Heart left ventricle (tissue), 16 donors: ENCODE data around the gene MAML2. TPM values are rescaled to one million over a fixed set of nuclear protein-coding genes. Genes with fewer than 3 reads are reported as not detected.
A peak's percentile ranks its signal among the peaks of the same experiment; 100 is the strongest.

Source experiments
- ATAC-seq, 4 donors: fragments of 200-7000 bp; cut with Tn5 transposase; one replicate each; pipeline ENCODE4 v1.9.1; 2020 to 2022; ENCODE audit warnings: moderate library complexity in 4 of 4, mild to moderate bottlenecking in 3 of 4, moderate number of reproducible peaks in 1 of 4
- DNase-seq, 5 donors: peaks; one replicate each; pipeline ENCODE4 v3.0.0-alpha.2; 2020
- H3K27ac ChIP-seq, 12 donors: fragments of 200-600 bp; sonication (generic) in 4 of 12; one replicate each; pipeline versions ENCODE4 v1.5.0 to v1.8.0; 2016 to 2022; ENCODE audit warnings: mild to moderate bottlenecking in 2 of 12
- H3K27me3 ChIP-seq, 9 donors: fragments of 200-600 bp; sonication (generic) in 2 of 9; one replicate each; pipeline versions ENCODE4 v1.5.1 to v1.8.0; 2016 to 2022; ENCODE audit warnings: mild to moderate bottlenecking in 3 of 9
- H3K36me3 ChIP-seq, 9 donors: fragments of 200-600 bp; sonication (generic) in 2 of 9; one replicate each; pipeline versions ENCODE4 v1.5.0 to v1.8.0; 2018 to 2022; ENCODE audit warnings: mild to moderate bottlenecking in 2 of 9
- H3K4me1 ChIP-seq, 12 donors: fragments of 200-600 bp; sonication (generic) in 4 of 12; one replicate each; pipeline versions ENCODE4 v1.5.0 to v1.8.0; 2016 to 2022; ENCODE audit warnings: mild to moderate bottlenecking in 3 of 12
- H3K4me3 ChIP-seq, 12 donors: fragments of 200-600 bp; sonication (generic) in 4 of 12; one replicate each; pipeline versions ENCODE4 v1.5.0 to v1.8.0; 2017 to 2022; ENCODE audit warnings: mild to moderate bottlenecking in 9 of 12, moderate library complexity in 4 of 12
- H3K9me3 ChIP-seq, 12 donors: fragments of 200-600 bp; sonication (generic) in 4 of 12; one replicate each; pipeline versions ENCODE4 v1.5.0 to v1.8.0; 2016 to 2022; ENCODE audit warnings: mild to moderate bottlenecking in 1 of 12
- CTCF ChIP-seq, 12 donors: fragments of 200-600 bp; sonication (generic) in 4 of 12; IDR thresholded peaks; one replicate each; pipeline versions ENCODE4 v1.5.0 to v1.8.0; 2018 to 2022; ENCODE audit warnings: antibody characterized with exemption in 12 of 12, mild to moderate bottlenecking in 5 of 12
- POLR2A ChIP-seq, 2 donors: fragments of 450-650 bp; IDR thresholded peaks; one replicate each; pipeline ENCODE4 v1.6.1; 2017; ENCODE audit warnings: antibody characterized with exemption in 2 of 2, mild to moderate bottlenecking in 2 of 2, moderate library complexity in 2 of 2
- WGBS, 4 donors: extraction: QIAGEN DNeasy Blood & Tissue Kit in 2 of 4; methylation state at CpG; one replicate each; pipeline versions ENCODE4 v1.1.5 to v1.1.7; 2013 to 2018; 5-methylcytosine and 5-hydroxymethylcytosine counted together
- intact Hi-C, 10 donors: fragments of 100-400 bp; cut with DNase I; formaldehyde crosslinking; loops; one replicate each; pipeline versions ENCODE4 v1.11.1 to v1.14.2; 2022
- polyA plus RNA-seq, 2 donors: library from polyadenylated mRNA; stranded (reverse); fragments of 200-250 nt; gene quantifications; one replicate each; pipeline ENCODE4 v1.2.3, GENCODE V29; 2013
- total RNA-seq, 9 donors: library from RNA; depleted of rRNA in 2 of 9; stranded (reverse); fragments of >200 nt in 2 of 9; fragmentation: NEBNext Ultra II Directional in 3 of 9; extraction: Animal tissue kit (Norgen Biotek cat#: 25700) in 3 of 9; gene quantifications; one replicate each; pipeline versions ENCODE4 v1.1.0 to v1.2.4, GENCODE V29; 2016 to 2023
- donor health status: ischemic (EF 13 %, LVEDD 7.1; RV severe dilation, severe dysfunction).
- donor health status: healthy with polysubstance abuse.
- donor health status: DM: no; HTN: yes; CAD: no.
- donor health status: DM: no; HTN: no; CAD: no.
- donor health status: ischemic (EF 25% LVEDD 6.9; RV normal size, moderate dysfunction).
- donor health status: ischemic (EF 25% LVEDD 5.7; RV mildly dilated, moderate dysfunction).
- donor health status: healthy.
- donor health status: DM: yes; HTN: yes; CAD: no.
- donor health status: ischemic (EF 35%, LVEDD 5.7; RV mildly dilated, moderate dysfunction).
- donor health status: nonischemic (EF 11% LVEDD 7.7; RV severe dilation, severe dysfunction).
- donor health status: DM: yes; HTN: yes; CAD: no.
- donor health status: PGD.
- donor health status: ischemic (EF 29% LVEDD 5.4; RV normal size, mild dysfunction).
- donor health status: nonischemic (EF 23%, LVEDD 6.1; RV moderate dilation, normal function).

The MAML2 gene
- total and polyA plus RNA-seq, 11 donors = 1.3 to 10.8 (median 4.8) TPM

DNA sequence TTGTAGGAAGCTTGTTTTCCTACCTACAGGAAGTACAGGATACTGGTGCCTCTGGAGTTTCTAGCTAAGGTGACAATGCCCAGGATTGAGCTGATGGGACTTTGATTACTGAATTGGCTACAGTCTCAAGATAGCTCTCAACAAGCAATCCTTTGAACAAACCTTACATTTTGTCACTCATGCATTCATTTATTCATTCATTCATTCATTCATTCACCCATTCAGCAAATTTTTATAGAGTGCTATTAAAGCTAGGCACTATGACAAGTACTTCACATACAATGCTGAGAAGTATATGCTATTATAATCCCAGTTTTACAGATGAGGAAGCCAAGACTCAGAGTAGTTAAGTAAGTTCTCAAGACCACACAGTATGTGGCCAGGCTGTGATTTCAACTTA lies 316.0 kb downstream of the MAML2 start:
- Histone ChIP-seq H3K4me3 (no peak overlapping the region), H3K27ac (no peak overlapping the region), H3K9me3 (no peaks in the 10 kb centered on the region), H3K4me1 (no peaks in the 10 kb centered on the region), H3K36me3 (no peaks in the 10 kb centered on the region), H3K27me3 (no peaks in the 10 kb centered on the region)
- no peak for DNase-seq
- intact Hi-C loops = no loop called here
- ATAC-seq = no peak
- TF ChIP-seq CTCF (IDR thresholded peaks at IDR 0.05) (no peak), POLR2A (IDR thresholded peaks at IDR 0.05) (no peak)

DNA sequence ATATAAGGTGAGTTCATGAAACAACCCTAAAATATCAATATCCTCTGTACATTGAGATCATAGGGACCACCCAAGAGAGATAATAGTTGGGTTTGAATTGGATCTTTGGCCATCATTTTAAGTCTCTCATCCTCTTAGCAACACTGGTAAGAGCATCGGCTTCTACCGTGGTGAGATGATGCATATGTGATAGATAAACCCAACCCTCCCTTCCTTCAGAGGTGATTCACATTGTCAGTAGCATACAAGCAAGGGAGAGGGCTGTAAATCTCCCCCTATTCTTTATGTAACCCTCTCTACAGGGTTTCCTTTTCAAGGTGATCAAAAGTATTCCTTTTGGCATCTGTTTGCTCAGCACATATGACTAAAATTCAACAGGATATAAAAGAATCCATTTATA lies 316.7 kb downstream of the MAML2 start:
- 74 to 88% (median 80%) methylated on average over 2 of the region's 2 CpGs for WGBS, 4 donors
- no peak for ATAC-seq
- no peaks in the 10 kb centered on the region for H3K4me1 ChIP-seq
- H3K4me3 ChIP-seq = no peak overlapping the region
- H3K27me3 ChIP-seq = no peaks in the 10 kb centered on the region
- TF ChIP-seq CTCF (IDR thresholded peaks at IDR 0.05) (no peak), POLR2A (IDR thresholded peaks at IDR 0.05) (no peak)
- intact Hi-C loops = no loop called here
- H3K36me3 ChIP-seq = no peaks in the 10 kb centered on the region
- no peak overlapping the region for H3K27ac ChIP-seq
- DNase-seq = no peak
- no peaks in the 10 kb centered on the region for H3K9me3 ChIP-seq

DNA sequence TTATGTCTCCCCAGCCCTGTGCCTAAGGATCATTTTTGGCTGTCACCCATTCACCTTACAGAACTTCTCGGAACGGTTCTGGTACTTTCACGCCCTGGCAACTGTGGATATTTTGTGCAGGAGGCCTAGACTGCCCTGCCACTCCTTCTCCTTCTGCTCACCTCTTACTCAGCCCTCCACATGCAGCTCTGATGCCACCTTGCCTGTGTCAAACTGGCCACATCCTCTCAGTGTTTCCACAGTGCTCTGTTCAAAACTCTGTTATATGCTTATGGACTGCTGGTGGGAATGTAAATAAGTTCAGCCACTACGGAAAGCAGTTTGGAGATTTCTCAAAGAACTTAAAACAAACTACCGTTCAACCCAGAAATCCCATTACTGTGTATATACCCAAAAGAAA lies 318.3 kb downstream of the MAML2 start:
- no peaks in the 10 kb centered on the region for H3K4me1 ChIP-seq
- no peak overlapping the region for H3K27ac ChIP-seq
- DNase-seq (no peak), ATAC-seq (no peak)
- no peaks in the 10 kb centered on the region for H3K27me3 ChIP-seq
- H3K9me3 ChIP-seq = no peaks in the 10 kb centered on the region
- intact Hi-C loops = no loop called here
- whole genome bisulfite sequencing, 4 donors = 90 to 96% (median 94%) methylated on average over 5 of the region's 5 CpGs
- no peaks in the 10 kb centered on the region for H3K36me3 ChIP-seq
- no peak for TF ChIP-seq POLR2A (IDR thresholded peaks at IDR 0.05)
- TF ChIP-seq CTCF (IDR thresholded peaks at IDR 0.05) = no peak
- no peak overlapping the region for H3K4me3 ChIP-seq

GRCh38 chr11:96023275-96023674 lies 319.7 kb downstream of the MAML2 start:
- H3K27me3 ChIP-seq = no peaks in the 10 kb centered on the region
- H3K4me3 ChIP-seq = no peak overlapping the region
- DNase-seq (no peak), ATAC-seq (peak in 1 of 4 donors; percentile 18)
- no peak overlapping the region for H3K27ac ChIP-seq
- H3K4me1 ChIP-seq = no peaks in the 10 kb centered on the region
- intact Hi-C loops = no loop called here
- no peaks in the 10 kb centered on the region for H3K9me3 ChIP-seq
- H3K36me3 ChIP-seq = no peaks in the 10 kb centered on the region
- TF ChIP-seq CTCF (IDR thresholded peaks at IDR 0.05) = no peak
- TF ChIP-seq POLR2A (IDR thresholded peaks at IDR 0.05) = no peak
- WGBS, 4 donors = 85 to 87% (median 86%) methylated on average over 6 to 7 of the region's 7 CpGs
